ENCODE results near the gene N4BP3.

The N4BP3 gene

DNA sequence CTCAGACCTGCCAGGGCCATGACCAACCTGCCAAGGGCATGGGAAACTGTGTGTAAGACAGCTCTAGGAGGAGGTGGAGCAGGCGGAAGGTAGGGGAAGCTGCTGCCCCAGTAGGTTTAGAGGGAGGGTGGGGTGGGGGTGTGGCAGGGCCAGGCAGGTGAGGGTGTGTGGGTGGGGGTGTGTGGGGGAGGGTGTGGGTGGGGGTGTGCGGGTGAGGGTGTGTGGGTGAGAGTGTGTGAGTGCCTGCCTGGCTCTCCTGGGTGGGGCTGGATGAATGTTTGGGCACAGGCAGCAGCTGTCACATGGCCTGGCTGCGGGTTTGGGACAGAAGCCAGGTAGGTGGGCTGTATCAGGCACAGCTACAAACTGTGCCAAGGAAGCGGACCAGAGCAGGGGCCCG is 8.8 kb upstream of the N4BP3 start:
- no peak for DNase-seq

DNA sequence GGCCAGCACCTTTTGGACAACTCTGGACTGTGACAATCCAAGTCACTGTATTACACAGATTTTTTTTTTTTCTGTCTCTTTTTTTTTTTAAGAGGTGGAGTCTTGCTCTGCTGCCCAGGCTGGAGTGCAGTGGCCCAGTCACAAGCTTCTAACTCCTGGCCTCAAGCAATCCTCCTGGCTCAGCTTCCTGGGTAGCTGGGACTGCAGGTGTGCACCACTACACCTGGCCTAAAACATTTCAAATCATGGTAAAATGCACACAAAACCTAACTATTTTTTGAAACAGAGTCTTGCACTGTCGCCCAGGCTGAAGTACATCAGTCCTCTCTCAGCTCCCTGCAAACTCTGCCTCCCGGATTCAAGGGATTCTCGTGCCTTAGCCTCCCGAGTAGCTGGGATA is 7.2 kb upstream of the N4BP3 start:
- DNase-seq: no peak

DNA sequence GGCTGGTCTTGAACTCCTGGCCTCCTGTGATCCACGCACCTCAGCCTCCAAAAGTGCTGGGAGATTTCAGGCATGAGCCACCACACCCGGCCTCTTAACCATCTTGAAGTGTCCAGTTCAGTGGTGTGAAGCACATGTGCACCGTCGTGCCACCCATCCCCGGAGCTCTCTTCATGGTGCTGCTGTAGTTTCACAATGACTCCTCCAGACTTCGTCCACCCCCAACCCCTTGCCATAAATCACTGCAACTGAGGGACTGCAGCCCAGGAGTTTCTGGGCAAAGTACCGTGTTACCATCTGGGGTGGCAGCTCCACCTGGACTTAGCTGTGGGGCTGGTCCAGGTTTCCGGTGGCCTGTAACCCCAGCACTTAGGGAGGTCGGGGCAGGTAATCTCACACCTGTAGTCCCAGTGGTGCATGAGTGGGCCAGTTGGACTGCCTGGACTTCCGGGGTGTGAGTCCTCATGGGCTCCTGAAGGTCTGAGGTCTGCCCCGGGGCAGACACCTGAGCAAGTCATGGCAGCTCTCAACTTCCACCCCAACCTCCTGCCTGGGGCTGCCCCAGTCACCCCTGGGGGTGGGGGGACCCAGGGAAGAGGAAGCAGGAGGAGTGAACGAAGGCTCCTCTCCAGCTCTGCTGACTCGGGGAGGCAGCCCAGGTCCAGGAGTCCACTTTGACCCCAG is 6.6 kb upstream of the N4BP3 start:
- DNase-seq: no peak

DNA sequence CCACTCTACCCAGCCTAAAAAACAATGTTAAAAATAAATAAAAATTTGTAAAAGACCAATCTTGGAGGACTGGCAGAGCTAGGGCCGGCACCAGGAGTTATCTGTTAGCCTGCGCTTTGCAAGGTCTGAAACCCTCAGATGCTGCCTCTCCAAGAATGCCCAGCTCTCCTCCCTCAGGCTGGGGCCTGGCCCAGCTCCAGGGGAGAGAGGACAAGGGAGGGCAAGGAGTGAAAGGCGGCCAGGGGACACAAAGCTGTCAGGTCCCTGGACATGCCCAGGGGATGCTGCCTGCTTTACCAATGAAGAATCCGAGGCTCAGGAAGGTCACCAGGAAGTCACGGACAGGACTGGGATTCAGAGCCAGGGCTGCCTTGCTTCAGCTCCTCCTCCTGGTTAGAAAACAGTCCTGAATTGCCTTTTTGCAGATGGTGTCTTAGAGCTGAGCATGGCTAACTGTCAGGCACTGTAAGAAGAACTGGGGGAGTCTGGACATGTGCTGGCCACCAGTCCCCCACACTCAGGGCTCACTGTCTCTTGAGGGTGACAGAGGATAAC is 5.5 kb upstream of the N4BP3 start:
- DNase-seq: no peak

DNA sequence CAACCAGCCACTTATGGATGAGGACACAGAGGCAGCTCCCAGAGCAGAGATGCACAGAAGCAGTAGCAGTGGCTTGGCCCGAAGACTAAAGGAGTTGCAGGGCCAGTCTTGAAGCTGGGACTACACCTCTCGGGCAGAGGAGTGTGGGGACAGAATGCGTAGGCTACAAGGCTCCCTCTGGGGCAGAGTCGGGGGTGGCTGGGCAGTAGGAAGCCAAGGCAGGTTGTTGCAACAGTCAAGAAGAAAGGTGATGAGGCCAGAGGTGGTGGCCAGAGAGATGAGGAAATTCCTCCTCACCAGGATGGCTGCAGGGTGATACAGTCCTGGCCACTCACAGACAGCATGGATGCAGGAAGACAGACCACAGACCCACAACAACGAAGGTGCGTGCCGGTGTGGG is 4.9 kb upstream of the N4BP3 start:
- no peak for DNase-seq

DNA sequence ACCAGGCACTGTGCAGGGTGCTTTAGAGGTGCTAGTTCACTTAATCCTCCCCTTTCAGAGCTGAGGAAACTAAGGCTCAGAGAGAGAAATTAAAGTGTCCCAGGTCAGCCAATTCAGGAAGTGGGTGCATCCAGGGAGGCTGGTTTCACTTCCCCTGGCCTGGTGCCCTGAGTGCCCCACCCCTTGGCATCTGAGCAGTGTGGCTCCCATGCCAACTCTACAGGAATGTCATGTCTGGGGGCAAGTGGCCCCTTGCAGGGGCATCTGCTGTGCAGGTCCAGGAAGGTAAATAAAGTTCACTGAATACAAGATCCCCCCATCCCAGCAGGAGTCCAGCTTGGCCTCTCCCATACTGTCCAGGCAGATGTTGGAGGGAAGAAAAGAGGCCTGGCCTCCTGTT is 4.4 kb upstream of the N4BP3 start:
- DNase-seq: no peak

DNA sequence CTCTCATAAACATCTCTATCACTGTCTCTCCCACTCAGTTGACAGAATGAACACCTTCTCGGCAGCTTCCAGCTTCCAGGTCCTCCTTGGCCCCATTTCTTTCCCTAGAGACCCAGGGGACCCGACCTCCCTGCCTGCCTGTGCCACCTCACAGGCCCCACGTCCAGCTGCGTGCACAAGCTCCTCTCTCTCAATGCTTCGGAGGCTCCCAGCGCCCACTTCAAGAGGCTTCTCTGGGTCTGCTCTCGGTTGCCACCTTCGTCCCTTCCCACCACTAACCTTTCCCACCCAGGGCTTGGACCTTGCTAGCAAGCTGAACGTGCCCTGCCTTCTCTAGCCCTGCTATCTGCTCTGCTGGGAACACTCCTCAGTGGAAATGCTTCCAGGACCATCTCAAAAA is 2.8 kb upstream of the N4BP3 start:
- DNase-seq: no peak

DNA sequence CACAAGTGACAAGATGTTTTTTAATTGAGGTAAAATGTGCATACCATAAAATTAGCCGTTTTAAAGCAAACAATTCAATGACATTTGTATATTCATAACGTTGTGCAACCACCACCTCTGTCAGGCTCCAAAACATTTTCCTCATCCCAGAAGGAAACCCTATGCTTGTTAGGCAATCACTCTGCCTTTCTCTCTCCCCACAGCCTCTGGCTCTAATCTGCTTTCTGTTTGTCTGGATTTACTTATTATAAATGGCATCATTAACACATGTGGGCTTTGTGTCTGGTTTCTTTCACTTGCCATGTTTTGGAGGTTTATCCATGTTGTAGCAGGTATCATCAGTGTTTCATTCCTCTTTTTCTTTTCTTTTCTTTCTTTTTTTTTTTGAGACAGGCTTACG is 1.4 kb upstream of the N4BP3 start:
- DNase-seq: no peak

DNA sequence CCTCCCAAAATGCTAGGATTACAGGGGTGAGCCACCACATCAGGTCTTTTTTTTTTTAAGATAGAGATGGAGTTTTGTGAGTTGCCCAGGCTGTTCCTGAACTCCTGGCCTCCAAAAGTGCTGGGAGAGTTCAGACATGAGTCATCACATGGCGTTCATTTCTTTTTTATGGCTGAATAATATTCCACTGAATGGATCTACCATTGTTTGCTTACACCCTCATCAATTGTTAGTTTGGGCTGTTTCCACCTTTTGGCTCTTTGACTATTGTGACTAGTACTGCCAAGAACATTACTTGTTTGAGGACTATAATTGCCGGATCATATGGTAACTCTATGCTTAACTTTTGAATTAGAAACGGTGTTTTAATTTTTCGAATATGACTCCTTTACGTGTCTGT is 787 bp upstream of the N4BP3 start:
- DNase-seq: no peak

DNA sequence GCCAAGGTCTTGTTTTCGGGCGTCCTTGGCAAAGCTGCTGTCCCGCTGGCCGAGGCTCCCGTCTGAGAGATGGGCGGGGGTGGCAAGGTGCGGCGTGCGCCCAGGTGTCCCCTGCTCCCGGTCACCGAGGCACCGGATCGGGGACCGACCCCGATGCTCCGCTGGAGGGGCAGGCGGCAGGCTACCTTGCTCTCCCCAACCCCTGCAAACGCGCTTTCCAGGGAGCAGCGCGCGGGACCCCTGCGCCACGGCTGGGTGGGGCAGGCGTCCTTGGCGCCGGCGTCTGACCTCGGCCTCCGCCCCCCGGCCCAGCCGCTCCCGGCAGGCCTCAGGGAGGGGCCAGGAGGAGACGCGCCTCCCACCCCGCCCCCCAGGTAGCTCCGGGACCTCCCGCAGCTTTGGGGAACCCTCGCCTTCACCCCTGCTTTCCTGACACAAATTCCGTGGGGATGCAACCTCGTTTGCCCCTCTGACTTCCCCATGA is 551 bp downstream of the N4BP3 start:
- no peak for DNase-seq

DNA sequence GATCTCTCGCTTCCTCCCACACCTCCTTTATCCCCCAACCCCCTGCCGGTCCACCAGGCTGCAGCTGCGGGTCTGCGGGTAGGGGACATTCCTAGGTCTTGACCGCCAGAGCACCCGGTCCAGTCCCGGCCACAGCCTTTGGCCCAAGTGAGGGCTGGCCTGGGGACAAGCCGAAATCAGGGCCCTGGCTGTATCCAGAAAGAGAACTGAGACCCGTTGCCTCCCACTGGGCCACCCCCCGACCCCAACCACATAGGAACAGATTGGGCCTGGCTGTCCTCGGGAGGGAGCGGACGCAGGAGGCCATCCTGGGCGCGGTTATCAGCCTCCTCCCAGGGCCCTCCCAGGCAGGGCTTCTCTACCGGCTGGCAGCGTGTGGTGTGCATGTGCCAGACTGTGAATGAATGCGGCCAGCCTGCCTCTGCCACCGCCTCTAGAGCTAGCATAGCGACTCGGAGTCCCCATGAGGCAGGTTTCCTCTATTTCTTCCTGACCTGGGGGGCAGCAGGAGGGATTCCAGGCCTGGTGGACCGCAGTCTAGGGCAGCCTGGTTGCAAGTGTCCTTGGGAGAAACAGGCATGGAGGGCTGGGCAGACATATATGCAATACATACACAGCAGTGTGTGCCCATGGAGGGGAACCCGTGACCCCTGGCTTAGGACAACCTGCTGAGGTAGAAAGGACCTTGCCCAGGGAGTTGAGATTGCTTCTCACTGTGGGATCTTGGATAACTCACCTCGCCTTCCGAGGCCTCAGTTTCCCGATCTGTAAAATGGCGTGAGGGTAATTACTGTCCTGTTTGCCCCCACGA is 1.2 kb downstream of the N4BP3 start:
- DNase-seq: peak; percentile 65

DNA sequence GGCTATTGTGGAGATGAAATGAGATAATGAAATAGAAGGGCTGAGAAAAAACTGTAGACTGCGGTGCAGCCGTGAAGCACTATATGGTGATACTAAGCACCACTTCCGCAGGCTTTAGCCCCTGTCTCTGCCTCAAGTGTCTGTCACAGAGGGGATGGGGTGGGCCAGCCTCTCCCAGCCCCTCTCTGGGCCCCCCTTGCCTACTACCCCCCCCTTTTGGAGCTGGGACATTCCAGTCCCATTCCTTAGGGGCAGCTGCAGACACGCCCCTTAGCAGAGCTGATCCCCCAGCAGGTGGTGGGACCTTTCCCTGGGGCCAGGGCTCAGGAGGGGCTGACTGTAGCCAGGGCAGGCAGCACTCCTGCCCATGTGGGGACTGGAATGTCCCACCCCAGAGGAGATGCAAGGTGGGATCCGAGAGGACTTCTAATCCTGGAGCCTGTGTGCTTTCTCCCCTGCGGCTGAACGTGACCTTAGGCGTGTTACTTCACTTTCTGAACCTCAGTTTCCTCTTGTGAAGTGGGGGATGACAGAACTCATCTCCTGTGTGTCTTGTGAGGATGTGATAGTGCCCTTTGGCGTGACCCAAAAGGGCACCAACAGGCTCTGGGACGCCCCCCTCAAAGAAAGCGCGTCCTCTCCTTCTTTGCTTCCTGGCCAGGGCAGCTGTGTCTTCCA is 1.9 kb downstream of the N4BP3 start:
- no peak for DNase-seq

DNA sequence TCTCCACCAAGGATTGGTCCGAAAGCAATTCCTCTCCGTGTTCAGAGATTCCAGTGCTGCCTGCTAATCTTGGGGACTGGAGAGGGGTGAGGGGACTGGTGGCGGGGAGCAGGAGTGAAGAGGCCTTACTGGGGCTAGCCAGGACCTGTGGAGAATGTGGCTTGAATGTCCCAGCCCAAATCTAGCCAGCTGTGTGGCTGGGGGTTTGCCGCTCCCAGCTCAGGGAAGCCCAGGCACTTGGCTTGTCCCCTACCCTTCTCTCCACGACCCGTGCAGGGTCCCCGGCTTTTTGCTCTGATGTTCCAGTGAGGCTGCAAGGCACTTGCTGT is 2.4 kb downstream of the N4BP3 start:
- DNase-seq: no peak

DNA sequence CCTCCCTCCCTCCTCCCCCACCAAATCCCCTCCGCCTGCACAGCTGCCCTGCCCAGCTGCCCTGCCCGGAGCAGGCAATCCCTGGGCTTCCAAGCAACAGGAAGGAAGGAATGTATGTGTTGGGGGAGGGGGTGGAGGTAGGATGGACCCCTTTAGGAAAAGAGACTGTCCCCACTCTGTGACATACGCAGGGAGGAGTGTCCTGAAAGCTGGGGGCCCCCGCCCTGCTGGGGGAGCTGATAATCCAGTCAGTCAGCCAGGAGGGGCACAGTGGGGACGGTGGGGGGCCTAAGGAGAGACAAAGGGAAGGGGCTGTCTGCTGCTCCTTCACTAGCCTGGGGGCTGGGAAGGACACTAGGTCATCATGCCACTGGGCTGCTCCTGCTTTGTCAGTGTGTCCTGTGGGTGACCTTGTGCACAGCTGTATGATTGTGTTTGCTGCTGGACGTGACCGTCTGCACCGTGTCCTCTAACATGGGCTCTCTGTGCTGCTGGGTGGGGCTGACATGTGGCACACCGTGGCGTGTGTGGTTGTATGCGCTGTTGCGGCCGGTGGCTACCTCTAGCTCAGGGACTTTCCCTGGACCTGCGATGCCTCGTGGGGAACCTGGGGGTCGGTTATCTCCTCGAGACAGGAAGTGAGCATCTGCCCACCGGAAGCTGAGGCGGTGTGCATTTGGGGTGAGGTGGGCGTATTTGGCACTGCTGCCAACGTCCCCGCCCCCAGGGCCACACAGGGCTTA is 3.0 kb downstream of the N4BP3 start:
- peak; percentile 92 for DNase-seq

DNA sequence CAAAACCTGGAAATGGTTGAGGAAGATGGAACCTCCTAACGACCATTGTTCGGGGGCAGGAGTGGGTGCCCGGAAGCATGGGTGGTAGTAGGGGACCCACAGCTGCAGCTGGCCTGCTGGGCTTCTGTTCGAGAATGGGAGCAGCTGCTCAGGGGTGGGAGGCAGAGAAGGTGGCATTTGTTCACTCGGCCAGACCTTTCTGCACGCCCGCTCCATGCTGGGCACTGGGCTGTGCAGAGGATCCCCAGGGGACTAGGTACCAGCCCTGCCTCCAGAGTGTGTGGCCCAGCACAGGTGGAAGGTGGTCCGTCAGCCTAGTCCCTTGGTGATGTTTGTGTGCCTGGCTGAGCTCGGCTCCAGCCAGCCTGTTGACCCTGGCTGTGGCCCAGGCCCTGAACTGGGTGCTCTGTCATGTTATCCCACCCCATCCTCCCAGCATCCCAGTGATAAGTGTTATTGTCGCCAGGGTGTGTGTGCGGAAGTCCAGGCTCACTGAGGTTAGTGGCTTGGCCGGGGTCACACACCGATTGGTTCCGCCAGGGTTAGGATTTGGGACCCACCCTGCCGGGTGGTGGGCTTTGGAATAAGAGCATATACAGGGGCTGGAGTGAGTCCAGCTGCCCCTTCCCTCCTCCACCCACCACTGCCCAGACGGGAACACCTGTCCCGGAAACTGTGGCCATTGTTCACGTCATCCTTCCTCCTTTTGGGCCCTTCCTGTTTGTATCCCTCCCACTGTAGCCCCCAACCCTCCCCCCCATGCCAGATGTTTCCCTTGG is 4.8 kb downstream of the N4BP3 start:
- DNase-seq: no peak

DNA sequence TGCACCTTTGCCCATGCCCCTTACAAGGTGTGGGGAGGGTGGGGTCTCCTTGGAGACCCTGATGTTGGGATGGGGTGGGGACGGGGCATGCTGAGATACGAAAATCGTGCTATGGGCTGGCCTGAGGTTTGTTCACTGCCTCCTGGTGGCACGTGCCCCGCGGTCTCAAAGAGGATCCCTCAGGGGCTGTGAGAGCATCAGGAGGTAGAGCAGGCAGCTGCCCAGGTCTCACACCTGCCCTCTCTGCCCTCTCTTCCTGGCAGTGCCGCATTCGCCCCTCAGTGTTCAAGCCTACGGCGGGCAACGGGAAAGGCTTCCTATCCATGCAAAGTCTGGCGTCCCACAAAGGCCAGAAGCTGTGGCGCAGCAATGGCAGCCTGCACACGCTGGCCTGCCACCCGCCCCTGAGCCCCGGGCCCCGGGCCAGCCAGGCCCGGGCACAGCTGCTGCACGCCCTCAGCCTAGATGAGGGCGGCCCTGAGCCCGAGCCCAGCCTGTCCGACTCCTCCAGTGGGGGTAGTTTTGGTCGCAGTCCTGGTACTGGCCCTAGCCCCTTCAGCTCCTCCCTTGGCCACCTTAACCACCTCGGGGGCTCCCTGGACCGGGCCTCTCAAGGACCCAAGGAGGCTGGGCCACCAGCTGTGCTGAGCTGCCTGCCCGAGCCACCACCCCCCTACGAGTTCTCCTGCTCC is 6.7 kb downstream of the N4BP3 start:
- no peak for DNase-seq

DNA sequence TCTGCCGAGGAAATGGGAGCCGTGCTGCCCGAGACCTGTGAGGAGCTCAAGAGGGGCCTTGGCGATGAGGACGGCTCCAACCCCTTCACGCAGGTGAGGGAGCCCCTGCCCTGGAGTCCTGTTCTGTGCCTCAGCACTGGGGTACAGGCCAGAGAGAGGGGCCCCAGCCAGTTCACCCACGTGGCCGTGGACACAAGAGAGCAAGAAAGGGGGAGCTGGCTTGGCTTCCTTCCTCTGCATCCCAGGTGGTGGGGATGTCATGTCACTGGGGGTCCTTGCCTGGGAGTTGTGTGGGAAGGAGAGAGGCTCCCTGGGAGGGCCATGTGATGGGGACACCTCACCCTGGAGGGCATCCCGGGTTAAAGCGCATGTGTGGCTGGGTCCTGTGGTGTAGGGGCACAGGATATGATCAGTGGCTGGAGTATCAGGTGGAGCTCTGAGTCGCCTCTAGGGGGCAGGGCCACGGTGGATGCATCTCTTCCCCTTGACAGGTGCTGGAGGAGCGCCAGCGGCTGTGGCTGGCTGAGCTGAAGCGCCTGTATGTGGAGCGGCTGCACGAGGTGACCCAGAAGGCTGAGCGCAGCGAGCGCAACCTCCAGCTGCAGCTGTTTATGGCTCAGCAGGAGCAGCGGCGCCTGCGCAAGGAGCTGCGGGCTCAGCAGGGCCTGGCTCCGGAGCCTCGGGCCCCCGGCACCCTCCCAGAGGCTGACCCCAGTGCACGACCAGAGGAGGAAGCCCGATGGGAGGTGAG is 7.5 kb downstream of the N4BP3 start:
- peak; percentile 87 for DNase-seq

DNA sequence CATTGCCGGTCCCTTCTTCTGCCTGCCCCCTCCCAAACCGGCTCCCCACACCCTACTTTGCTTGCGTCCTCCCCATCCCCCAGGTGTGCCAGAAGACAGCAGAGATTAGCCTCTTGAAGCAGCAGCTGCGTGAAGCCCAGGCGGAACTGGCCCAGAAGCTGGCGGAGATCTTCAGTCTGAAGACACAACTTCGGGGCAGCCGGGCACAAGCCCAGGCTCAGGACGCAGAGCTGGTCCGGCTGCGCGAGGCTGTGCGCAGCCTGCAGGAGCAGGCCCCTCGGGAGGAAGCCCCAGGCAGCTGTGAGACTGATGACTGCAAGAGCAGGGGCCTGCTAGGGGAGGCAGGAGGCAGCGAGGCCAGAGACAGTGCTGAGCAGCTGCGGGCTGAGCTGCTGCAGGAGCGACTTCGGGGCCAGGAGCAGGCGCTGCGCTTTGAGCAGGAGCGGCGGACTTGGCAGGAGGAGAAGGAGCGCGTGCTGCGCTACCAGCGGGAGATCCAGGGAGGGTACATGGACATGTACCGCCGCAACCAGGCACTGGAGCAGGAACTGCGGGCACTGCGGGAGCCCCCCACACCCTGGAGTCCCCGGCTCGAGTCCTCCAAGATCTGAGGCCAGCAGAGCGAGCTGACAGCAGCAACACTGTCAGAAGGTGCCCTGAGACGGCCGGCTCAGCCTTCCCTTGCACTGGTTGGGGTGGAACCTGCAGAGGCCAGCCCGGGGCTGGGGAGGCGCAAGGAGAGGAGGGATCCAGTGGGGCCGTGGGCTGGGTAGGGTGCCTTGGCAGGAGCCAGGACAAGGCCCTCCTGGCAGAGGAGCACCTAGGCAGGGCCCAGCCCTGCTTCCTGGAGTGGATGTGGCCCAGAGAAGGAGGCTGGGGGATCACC is 8.3 kb downstream of the N4BP3 start:
- no peak for DNase-seq

DNA sequence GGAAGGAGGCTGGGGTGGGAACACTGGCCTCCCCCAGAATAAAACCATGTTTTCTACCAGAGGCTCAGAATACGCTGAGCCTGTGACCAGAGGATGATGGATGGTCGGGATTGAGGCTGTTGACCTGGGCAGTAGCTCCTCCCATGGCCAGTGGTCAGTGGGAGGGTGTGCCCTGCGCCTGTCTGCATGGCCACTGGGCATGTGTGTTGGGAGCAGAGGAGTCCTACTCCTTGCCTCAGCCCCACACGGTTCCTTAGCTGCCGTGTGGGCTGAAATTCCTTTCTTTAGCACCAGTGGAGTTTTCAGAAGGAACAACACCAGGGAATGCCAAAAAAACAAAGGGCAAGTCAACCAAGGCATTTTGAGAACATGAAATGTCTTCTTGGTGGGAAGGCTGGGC is 9.0 kb downstream of the N4BP3 start:
- no peak for DNase-seq
